NOMO-1 (cell line): ENCODE data around the gene OR13C5.

Experiments used
- DNase-seq, 2 experiments: peaks; one replicate each; lab custom pipeline; 2025; ENCODE audit not compliant: unreplicated experiment in 2 of 2; lab: John Stamatoyannopoulos, UW

The OR13C5 gene

GRCh38 chr9:104555521-104555920 lies 43.7 kb downstream of the OR13C5 start:
- DNase-seq: no peak

DNA sequence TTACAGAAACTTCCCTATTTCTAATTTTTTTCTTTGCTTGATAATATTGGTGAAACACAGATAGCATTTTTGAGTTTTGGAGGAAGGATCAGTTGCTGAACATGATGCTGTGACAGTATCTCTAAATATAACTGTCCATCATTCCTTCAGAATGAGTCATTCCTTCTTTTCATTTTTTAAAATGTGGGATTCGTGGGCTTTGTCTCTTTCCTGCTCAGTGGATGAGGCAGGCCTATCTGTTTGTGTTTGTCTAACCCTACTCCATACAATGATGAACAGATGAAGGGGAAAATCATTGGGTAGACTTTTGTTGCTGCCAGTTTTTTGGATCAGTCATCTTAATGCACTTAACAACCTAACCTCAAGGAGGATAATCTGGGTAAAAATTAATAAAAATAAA lies 46.0 kb downstream of the OR13C5 start:
- DNase-seq: no peak
